LNCAP (cell line): ENCODE measurements around the gene ENGASE.

Source experiments
- TF ChIP-seq, protein P1 (sequence below): fragments of 450-650 bp; IDR thresholded peaks from 2 replicates; pipeline ENCODE4 v1.5.1; 2017; ENCODE audit warnings: mild to moderate bottlenecking

The ENGASE gene

DNA sequence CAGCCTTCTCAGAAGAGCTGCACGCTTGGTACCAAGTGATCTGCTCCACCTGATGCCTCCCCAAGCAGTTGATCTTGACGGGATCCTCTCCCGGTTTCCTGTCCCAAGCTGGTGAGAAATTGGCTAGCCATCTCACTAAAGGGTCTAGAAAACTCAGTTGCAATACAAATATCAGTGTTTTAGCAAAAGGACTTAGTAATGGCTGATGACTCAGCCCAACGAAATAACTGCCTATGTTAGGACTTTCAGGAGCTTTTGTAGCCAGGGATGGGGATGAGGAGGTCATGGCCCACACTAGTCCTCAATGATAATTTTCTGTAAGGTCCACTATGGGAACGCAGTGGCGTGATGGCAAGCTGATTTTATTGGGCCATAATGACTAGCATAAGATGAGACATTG, 23.3 kb upstream of the ENGASE start:
- TF ChIP-seq, protein P1, sequence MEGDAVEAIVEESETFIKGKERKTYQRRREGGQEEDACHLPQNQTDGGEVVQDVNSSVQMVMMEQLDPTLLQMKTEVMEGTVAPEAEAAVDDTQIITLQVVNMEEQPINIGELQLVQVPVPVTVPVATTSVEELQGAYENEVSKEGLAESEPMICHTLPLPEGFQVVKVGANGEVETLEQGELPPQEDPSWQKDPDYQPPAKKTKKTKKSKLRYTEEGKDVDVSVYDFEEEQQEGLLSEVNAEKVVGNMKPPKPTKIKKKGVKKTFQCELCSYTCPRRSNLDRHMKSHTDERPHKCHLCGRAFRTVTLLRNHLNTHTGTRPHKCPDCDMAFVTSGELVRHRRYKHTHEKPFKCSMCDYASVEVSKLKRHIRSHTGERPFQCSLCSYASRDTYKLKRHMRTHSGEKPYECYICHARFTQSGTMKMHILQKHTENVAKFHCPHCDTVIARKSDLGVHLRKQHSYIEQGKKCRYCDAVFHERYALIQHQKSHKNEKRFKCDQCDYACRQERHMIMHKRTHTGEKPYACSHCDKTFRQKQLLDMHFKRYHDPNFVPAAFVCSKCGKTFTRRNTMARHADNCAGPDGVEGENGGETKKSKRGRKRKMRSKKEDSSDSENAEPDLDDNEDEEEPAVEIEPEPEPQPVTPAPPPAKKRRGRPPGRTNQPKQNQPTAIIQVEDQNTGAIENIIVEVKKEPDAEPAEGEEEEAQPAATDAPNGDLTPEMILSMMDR, result no peak

DNA sequence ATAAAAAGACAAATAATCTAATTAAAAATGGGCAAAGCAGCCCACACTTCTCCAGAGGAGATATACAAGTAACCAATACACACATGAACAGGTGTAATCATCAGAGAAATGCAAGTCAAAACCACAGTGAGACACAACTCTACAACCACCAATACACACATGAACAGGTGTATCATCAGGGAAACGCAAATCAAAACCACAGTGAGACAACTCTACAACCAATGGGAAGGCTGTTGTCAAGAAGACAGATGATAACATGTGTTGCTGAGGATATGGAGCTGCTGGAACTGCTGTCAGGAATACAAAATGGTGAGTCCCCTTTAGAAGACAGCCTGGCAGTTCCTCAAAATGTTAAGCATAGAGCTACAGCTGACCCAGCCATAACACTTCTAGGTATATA, 22.5 kb upstream of the ENGASE start:
- TF ChIP-seq, protein P1, result no peak

DNA sequence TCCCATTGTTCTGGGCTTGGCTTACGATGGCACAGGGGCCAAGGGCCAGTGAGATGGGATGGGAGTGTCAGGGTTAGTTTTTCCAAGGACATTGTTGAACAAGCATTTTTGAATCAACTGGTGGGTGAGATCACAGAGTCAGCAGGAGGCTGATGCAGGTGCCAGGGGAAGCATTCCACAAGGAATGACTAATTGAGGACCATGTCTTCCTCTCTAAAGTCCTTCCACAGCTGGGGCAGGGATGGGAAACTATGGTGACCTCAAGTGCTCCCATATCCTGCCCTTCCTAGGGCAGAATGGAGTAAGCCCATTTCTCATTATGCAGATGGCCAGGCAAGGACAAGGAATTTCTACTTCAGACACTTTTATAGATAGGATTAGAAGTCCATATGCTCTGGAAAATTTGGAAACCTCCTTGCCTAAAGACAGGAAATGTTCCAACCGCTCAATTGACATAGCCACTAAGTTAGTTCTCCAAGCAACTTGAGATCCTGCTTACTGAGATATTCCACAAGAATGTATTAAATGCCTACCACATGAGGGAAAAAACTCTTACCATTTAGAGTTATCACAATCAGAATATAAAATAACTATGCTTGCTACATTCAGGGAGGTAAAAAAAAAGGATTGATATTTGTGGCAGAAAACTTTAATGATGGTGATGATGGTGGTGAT, 21.2 kb upstream of the ENGASE start:
- TF ChIP-seq, protein P1, result no peak

DNA sequence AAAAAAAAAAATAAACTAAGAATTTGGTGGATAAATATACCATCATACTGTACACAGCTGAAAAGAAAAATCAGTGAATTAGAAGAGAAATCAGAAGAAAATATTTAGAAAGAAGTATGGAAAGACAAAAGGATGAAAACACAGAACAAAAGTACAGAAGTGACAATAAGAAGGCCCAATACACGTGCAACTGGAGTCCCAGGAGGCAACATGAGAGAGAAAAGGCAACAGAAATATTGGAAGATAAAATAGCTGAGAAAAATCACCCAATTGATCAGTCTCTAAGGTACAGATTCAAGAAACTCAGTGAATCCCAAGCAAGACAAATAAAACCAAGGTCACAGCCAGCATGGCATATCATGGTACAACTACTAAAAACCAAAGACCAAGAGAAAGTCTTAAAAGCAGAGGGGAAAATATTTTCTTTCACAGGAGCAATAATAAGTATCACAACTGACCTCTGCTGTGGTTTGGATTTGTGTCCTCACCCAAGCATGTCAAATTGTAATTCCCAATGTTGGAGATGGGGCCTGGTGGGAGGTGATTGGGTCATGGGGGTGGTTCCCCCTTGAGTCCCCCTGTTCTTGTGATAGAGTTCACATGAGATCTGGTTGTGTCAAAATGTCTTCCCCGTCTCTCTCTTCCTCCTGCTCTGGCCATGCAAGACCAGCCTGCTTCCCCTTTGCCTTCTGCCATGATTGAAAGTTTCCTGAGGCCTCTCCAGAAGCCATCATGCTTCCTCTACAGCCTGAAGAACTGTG, 20.2 kb upstream of the ENGASE start:
- TF ChIP-seq, protein P1, result no peak

DNA sequence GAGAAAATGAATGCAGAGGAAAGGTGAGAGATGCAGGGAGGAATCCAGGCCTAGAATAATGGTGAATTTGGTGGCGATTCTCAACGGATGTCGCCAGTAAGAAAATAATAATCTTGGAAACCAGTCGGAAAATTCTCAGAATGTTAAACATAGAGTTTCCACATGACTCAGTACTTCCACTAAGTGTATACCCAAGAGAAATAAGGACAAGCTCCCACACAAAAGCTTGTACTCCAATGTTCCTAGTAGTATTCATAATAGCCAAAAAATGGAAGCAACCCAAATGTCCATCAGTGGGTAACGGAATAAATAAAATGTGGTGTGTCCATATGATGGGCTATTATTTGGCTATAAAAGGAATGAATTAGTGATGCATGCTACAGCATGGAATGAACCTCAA, 19.4 kb upstream of the ENGASE start:
- TF ChIP-seq, protein P1, result no peak

DNA sequence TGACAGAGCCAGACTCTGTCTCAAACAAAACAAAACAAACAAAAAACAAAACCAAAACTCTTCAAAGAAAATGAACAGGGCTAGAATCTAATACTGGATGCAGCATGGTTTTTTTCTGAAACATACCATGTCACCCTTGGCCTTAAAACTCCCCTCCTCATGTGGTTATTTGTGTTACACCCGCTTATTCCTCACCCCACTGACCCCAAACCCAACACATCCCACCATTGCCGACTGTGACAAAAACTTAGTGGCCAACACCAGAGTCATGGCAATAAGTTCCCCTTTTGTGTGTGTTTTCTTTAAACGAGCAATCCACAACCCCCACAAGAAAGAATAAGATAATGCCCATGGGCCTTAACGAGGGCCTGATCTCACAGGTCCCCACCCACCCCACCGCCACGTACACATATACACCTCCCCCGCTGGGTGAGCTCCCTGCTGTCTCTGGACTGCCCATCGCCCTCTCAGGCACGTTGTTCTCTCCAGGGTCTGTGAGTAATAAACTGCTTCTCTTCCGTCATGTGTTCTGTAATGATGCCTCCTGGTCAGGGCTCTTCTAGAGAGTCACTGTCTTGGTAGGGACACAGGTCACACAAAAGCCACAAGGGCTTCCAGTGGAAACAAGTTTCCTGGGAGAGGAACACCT, 16.8 kb upstream of the ENGASE start:
- TF ChIP-seq, protein P1, result no peak

DNA sequence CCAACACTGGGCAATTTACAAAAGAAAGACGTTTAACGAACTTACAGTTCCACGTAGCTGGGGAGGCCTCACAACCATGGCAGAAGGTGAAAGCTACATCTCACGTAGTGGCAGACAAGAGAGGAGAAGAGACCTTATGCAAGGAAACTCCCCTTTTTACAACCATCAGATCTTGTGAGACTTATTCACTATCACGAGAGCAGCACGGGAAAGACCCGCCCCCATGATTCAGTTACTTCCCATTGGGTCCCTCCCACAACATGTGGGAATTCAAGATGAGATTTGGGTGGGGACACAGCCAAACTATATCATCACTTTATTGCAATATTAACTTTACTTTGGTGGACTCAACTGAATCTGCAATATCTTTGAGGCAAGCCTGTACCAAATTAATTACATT, 11.9 kb upstream of the ENGASE start:
- TF ChIP-seq, protein P1, result no peak
